HG03159 (cell line): ENCODE data around the gene PLA2G7.

Source experiments
- ATAC-seq: cut with Tn5 transposase; IDR thresholded peaks from one replicate; pipeline ENCODE4 v1.9.1; 2021; ENCODE audit warnings: mild to moderate bottlenecking, moderate library complexity; ENCODE audit not compliant: unreplicated experiment

PLA2G7 gene

GRCh38 chr6:46689657-46690056 lies 45.5 kb downstream of the PLA2G7 start:
- no peak for ATAC-seq

- no peak for ATAC-seq
Measured at GRCh38 chr6:46688966-46689335, 46.2 kb downstream of the PLA2G7 start.

DNA sequence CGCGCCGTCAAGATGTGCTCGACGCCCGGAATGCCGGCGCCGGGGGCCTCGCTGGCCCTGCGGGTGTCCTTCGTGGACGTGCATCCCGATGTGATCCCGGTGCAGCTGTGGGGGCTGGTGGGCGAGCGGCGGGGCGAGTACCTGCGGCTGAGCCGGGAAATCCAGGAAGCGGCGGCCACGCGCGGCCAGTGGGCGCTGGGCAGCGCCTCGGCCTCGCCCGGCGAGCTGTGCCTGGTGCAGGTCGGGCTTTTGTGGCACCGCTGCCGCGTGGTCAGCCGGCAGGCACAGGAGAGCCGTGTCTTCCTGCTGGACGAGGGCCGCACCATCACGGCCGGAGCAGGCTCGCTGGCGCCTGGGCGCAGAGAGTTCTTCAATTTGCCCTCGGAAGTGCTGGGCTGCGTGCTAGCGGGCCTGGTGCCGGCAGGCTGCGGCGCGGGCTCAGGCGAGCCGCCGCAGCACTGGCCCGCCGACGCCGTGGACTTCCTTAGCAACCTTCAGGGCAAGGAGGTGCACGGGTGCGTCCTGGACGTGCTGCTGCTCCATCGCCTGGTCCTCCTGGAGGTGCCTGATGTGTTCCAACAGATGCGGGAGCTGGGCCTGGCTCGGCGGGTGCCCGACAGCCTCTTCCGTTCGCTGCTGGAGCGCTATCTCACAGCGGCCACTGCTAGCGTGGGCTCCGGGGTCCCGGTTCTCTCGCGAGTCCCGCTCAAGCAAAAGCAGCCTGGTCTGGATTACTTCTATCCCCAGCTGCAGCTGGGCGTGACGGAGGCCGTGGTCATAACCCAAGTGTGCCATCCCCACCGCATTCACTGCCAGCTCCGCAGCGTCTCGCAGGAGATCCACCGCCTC lies 46.8 kb downstream of the PLA2G7 start:
- ATAC-seq = no peak

DNA sequence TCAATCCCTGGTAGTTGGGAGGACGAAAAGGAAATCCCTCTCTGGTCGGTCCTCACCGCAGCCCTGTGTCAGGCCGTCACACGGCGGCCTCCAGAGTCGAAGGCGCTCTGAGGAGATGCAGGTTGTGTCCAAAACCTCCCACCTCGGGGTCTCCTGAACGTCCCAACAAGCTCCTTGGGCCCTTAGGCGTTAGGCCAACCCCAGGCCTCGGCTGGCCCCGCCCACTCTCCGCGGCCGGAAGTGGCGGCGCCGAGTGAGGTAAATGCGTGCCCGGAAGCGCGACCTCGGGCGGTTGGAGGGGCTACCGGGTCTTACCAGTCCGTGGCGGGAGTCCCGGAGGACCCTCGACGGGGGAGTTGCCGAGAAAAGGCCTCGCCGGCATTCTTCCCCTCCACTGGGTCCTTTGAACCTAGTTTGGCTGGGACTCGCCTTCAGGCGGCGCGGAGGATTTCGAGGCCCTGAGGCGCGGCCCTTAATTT lies 47.5 kb downstream of the PLA2G7 start, which contains the start of gene TDRD6:
Gene TDRD6, plus strand, starts transcription at position 267 of the 479 bp plus-strand sequence. CDS start 244 bp downstream, outside the sequence.
- no peak for ATAC-seq

GRCh38 chr6:46684771-46685170 lies 50.4 kb downstream of the PLA2G7 start:
- ATAC-seq = no peak

GRCh38 chr6:46677314-46677654 lies 57.9 kb downstream of the PLA2G7 start:
- peak; percentile 61 for ATAC-seq

- no peak for ATAC-seq
Measured at GRCh38 chr6:46676604-46677313, 58.4 kb downstream of the PLA2G7 start.

DNA sequence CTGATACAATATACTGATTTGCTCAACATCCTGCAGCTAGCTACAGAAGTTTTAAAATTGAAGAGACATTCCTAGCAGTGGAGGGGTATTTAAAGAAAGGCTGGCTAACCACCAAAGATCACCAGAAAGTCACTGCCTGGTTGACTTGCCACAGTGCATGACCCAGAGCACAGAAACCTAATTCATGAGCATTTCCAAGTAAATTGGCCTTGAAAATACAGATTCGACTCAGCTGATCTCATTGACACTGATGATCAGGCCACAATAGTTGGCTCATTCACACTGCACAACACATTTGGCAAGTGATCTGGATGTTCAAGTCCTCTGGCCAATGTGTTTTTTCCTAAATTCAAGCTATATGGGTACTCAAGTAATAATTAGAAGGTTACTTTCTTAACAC lies 60.8 kb downstream of the PLA2G7 start:
- no peak for ATAC-seq

DNA sequence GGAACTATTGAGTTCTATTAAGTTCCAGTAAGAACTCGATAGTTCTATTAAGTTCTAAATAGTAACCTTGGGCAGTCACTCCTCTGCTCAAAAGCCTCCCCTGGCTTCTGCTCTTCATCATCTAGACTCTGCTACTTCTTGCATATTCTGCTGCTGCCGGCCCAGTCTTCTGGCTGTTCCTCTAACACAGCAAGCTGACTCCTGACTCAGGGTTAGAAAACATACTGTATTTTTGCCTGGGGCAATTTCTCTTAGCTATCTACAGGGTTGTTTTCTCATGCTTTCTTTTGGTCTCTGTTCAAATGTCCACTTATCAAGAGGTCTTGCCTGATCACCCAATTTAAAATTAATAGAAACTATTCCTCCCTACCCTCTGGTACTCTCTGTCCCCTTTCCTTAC lies 67.8 kb downstream of the PLA2G7 start:
- ATAC-seq = no peak

- no peak for ATAC-seq
Measured at GRCh38 chr6:46661483-46661882, 73.7 kb downstream of the PLA2G7 start.

GRCh38 chr6:46657642-46658041 lies 77.5 kb downstream of the PLA2G7 start:
- ATAC-seq = no peak

GRCh38 chr6:46655803-46656202 lies 79.4 kb downstream of the PLA2G7 start:
- no peak for ATAC-seq
